ENCODE measurements around the gene NEGR1.

DNA sequence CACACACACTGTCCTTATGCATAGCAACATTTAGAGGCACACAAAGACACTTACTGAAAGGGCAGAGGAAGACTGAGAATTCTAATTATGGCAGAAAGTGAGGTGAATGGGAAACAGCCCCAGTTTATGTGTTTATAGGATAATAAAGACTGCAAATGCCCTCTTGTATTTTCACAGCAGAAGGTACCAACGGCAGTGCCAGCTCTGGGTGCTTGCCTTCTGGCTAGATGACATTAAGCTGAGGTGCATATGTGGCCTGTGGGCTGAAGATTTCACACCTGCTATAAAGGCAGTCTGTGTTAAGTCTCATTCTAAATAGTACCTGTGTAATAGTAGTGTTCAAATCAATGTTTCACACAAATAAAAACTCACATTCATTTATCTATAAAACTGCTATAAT lies 854.3 kb downstream of the NEGR1 start:
- TF ChIP-seq, protein P1, sequence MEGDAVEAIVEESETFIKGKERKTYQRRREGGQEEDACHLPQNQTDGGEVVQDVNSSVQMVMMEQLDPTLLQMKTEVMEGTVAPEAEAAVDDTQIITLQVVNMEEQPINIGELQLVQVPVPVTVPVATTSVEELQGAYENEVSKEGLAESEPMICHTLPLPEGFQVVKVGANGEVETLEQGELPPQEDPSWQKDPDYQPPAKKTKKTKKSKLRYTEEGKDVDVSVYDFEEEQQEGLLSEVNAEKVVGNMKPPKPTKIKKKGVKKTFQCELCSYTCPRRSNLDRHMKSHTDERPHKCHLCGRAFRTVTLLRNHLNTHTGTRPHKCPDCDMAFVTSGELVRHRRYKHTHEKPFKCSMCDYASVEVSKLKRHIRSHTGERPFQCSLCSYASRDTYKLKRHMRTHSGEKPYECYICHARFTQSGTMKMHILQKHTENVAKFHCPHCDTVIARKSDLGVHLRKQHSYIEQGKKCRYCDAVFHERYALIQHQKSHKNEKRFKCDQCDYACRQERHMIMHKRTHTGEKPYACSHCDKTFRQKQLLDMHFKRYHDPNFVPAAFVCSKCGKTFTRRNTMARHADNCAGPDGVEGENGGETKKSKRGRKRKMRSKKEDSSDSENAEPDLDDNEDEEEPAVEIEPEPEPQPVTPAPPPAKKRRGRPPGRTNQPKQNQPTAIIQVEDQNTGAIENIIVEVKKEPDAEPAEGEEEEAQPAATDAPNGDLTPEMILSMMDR (IDR thresholded peaks at IDR 0.05), result no peak
- TF ChIP-seq POLR2A (IDR thresholded peaks at IDR 0.05) (no peak), POLR2AphosphoS5 (IDR thresholded peaks at IDR 0.05; ENCODE audit: insufficient read depth in 1 of 2, low read depth in 1 of 2) (no peak)
